Activated effector memory CD4-positive, alpha-beta T cell treated with Interleukin-2 at 50 U/mL for 16 hours (primary cell): Measurements from ENCODE around the gene MACROD2.
"Not testable (repeated sequence)": the region's sequence is repeated elsewhere in the genome, so short reads cannot be mapped to it uniquely, and the experiment has no call there.

ENCODE experiments used
- DNase-seq: peaks from one replicate; pipeline ENCODE4 v3.0.0-alpha.2; 2020

The MACROD2 gene

GRCh38 chr20:14197097-14197496 lies 201.8 kb downstream of the MACROD2 start:
- no peak for DNase-seq

GRCh38 chr20:14198416-14198815 lies 203.1 kb downstream of the MACROD2 start:
- no peak for DNase-seq

DNA sequence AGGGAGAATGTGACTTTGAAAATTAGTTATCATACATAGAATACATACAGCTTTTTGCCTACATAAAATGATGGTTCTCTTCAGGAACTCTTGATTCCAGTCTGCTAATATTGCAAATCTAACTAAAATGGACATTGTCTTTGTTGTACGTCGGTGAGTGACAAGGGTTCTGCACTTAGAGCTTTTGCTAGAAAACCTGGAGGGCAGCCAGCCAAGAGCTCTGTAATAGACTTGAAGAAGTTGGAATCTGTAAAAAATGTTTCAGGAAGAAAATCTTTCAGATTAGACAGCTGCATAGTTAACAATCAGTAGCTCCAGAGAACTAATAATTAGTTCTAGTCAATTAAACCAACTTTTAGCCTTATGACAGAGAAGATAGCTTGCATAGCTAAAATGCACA lies 203.8 kb downstream of the MACROD2 start:
- no peak for DNase-seq

- DNase-seq, result no peak
Measured at GRCh38 chr20:14203657-14204056, 208.3 kb downstream of the MACROD2 start.

DNA sequence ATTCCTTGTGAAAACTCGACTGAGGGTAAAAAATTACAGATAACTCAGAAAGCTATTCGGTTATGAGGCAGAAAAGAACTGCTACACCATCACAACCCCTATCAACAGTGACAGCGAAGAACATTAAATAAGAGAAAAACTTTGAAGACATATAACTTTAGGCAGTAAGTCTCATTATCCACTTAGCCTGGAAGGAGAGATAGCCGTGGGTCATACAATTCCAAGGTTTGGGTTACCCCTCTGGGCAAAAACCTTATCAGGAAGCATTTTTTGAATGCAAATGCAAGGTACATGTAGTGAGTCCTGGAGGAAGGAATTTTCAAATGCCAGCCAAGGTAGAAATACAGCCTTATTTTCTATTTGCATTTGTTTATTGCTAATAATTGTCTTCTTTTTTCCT lies 212.3 kb downstream of the MACROD2 start:
- DNase-seq, result no peak

GRCh38 chr20:14208956-14209355 lies 213.6 kb downstream of the MACROD2 start:
- DNase-seq, result no peak

DNA sequence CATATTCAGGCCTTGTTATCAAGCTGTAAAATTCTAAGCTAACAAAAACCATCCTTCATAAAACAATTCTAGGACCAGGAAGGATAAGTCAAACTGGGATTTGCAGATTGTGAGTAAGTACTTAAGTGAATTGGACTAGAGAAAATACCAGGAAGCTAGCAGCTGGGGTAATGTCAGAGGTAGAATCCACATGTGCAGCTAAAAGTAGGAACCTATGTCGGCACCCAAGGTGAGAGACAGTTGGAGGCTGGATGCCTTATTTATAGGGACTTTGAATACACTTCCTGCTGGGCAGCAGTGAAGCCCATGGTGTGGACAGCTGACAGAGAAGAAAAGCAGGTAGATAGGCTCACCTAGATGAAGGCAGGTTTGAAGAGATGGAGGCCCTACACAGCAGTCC lies 214.8 kb downstream of the MACROD2 start:
- DNase-seq, result no peak

- no peak for DNase-seq
Measured at GRCh38 chr20:14214046-14214445, 218.7 kb downstream of the MACROD2 start.

DNA sequence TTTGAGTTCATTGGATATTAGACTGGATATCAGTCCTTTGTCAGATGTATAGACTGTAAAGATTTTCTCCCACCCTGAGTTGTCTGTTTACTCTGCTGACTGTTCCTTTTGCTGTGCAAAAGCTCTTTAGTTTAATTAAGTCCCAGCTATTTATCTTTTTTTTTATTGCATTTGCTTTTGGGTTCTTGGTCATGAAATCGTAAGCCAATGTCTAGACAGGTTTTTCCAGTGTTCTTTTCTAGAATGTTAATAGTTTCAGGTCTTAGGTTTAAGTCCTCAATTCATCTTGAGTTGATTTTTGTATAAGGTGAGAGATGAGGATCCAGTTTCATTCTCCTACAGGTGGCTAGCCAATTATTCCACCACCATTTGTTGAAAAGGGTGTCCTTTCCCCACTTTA lies 220.6 kb downstream of the MACROD2 start:
- not testable (repeated sequence) for DNase-seq

DNA sequence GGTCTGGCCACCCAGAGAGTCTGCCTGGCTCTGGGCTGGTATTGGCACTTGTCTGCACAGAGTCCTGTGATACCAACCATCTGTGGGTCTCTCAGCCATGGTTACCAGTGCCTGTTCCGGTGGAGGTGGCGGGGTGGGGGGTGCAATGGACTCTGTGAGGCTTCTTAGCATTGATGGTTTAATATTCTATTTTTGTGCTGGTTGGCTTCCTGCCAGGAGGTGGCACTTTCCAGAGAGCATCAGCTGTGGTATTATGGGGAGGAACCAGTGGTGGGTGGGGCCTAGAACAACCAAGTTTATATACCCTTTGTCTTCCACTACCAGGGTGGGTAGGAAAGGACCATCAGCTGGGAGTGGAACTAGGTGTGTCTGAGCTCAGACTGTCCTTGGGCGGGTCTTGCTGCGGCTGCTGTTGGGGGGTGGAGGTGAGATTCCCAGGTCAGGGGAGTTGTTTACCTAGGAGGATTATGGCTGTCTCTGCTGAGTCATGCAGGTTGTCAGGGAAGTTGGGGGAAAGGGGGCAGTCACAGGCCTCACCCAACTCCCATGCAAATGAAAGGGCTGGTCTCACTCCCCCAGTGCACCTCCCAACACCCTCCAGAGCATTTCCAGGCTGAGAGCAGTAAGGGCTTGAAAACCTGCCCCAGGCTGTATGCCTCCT lies 224.6 kb downstream of the MACROD2 start:
- no peak for DNase-seq

- DNase-seq, result no peak
Measured at GRCh38 chr20:14220986-14221385, 225.7 kb downstream of the MACROD2 start.

DNA sequence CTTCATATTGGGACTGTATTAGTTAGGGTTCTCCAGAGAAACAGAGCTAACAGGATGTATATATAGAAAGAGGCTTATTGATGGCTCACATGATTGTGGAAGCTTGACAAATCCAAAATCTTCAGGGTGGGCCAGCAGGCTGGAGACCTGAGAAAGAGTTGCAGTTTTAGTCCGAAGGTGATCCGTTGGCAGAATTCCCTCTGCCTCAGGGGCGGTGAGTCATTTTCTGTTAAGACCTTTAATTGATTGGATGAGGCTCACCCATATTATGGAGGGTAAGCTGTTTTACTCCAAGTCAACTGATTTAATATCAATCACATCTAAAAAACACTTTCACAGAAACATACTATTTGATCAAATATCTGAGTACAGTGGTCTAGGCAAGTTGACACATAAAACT lies 228.5 kb downstream of the MACROD2 start:
- no peak for DNase-seq

GRCh38 chr20:14226051-14227049 lies 231.0 kb downstream of the MACROD2 start:
- DNase-seq, result not testable (repeated sequence)

GRCh38 chr20:14232650-14233049 lies 237.3 kb downstream of the MACROD2 start:
- DNase-seq, result no peak

DNA sequence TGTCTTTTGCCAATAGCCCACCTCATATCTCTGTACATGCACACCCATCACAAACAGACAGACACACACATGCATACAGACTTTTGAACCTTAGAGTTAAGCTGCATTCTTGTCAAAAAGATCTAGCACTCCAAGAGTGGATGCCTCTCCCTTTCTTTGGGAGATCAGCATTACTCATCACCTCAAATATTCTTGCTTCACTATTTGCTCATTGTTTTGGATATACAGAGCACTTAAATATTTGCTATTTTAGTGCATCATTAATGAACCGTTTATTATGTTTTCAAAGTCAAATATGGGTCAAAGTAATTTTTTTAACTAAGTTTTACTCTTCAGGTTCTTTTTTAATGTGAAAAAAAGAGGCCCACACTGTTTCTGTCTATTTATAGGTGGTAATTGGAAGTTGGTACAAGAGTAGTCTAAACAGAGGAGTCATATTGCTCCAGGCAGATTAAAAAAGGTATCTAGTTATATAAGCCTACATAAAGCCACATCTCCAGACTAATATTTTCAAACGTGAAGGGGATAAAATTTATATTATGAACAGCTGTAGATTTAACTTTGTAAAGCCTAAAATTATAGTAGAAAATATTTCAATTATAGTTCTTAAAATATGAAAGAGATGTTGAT lies 239.5 kb downstream of the MACROD2 start:
- no peak for DNase-seq

DNA sequence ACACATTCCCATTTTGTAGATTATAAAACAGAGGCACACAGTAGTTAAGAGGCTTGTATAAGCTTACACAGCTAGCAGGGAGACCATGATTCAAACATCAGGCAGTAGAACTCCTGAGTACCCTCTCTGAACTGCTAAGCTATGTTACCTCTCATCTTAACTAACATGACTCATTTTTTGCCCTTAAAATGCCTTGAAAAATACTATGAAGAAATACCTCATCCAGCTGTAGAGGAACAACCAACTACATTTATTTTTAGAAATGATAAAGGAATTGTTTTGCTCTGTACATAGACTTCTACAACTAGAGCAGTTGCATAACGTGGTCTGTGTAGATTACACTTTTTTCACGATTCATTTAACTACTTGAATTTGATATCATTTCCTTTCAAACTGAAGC lies 240.0 kb downstream of the MACROD2 start:
- no peak for DNase-seq

- no peak for DNase-seq
Measured at GRCh38 chr20:14245368-14245970, 250.2 kb downstream of the MACROD2 start.

- DNase-seq, result no peak
Measured at GRCh38 chr20:14259689-14260088, 264.4 kb downstream of the MACROD2 start.

GRCh38 chr20:14260367-14260766 lies 265.1 kb downstream of the MACROD2 start:
- no peak for DNase-seq

DNA sequence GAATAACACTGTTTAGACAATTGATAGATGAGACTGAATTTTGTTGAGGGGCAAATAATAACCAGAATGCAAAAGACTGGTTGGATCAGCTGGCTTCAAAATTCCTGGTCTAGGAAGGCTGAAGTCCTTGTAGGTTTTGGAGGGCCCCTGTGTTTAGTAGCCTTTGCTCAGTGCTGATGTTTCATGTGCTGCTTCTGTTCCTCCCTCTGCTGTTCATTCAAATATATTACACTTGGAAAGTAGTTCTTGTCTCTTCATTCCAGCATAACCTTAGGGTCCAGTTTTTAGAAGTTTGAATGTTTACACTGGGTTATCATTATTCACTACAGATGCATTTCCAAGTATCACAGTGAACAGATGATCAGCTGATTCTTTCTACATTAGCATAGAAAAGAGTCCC lies 269.6 kb downstream of the MACROD2 start:
- no peak for DNase-seq

GRCh38 chr20:14266246-14266645 lies 270.9 kb downstream of the MACROD2 start:
- no peak for DNase-seq

DNA sequence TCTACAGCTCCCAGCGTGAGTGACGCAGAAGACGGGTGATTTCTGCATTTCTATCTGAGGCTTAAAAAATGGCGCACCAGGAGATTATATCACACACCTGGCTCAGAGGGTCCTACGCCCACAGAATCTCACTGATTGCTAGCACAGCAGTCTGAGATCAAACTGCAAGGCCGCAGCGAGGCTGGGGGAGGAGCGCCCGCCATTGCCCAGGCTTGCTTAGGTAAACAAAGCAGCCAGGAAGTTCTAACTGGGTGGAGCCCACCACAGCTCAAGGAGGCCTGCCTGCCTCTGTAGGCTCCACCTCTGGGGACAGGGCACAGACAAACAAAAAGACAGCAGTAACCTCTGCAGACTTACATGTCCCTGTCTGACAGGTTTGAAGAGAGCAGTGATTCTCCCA lies 275.4 kb downstream of the MACROD2 start:
- not testable (repeated sequence) for DNase-seq

DNA sequence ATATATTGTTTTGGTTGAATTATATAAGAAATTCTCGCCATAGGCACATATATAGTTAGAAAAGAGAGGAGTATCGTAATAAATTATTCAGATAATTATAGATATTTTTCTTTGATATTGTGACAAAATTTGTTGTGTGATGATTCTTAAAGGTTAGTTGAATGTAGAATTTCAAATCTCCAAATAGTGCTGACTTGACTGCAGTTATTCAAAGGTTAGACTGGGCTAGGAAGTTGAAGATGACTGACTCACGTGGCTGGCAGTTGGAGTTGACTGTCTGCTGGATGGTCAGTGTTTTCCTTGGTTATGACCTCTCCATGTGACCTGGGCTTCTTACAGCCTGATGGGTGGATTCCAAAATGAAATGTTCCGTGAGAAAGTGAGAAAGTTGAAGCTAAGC lies 286.8 kb downstream of the MACROD2 start:
- DNase-seq, result no peak
